ENCODE data around the gene SLC43A2. TPM values are rescaled to one million over a fixed set of nuclear protein-coding genes. Genes with fewer than 3 reads are reported as not detected.

The SLC43A2 gene
- total and polyA plus RNA-seq, 2 of the 13 experiments (the other 11 are each of a cell fraction or from before 2014, with no cell fraction given): 7.3 to 20.0 TPM

DNA sequence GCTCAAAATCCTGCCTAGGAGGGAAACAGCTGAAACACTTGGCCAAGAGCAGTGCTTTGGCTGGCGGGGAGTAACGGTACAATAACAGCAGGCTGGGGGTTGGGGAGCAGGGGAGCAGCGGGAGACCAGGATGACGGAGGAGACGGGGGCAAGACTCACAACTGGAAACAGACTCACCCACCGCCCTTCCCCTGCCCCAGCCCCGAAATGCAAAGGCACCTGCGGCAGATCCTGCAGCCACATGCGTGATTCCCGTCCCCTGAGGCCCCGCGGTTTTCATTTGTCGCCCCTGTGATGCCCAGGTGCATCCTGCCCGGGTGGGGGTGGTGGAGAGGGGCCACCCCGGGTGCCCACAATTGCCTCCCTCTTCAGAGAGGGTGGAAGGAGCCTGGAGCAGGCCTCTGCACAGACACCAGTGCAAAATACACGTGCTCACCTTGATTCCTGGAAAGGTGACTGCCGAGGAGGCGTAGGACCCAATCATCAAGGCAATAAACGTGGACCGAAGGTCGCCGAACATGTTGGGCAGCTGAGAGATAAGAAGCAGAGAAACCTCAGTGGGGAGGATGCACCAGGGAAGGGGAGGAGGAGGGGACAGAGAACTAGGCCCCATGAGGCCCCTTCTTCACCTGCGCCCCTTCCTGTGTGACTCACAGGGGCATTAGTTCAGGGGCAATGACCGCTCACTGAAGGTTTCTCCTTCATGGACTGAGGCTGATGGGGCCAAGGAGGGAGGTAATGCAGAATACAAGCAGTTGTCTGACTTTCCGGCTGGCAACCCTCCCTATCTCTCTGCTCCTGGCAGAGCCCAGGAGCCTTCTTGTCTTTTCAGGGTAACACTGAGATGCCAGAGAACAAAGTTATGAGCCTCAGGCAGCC, 35.6 kb downstream of the SLC43A2 start (continued):
- TF ChIP-seq SALL1 (CRISPR knock-in tag; IDR thresholded peaks at IDR 0.05) (peak; percentile 69), RFXANK (CRISPR knock-in tag; IDR thresholded peaks at IDR 0.05) (no peak), ZNF782 (CRISPR knock-in tag; IDR thresholded peaks at IDR 0.05; ENCODE audit: borderline replicate concordance) (no peak), GABPA (IDR thresholded peaks at IDR 0.05; ENCODE audit: low read depth, low read length) (no peak), GABPA (CRISPR knock-in tag; IDR thresholded peaks at IDR 0.05; ENCODE audit: low read depth) (peak; percentile 54), ZNF709 (CRISPR knock-in tag; IDR thresholded peaks at IDR 0.05) (no peak), ZNF44 (CRISPR knock-in tag; IDR thresholded peaks at IDR 0.05) (no peak), BCL3 (CRISPR knock-in tag; IDR thresholded peaks at IDR 0.05) (no peak), CCAR2 (optimal IDR thresholded peaks at IDR 0.05; ENCODE audit: low read depth, low read length) (no peak), ZNF552 (CRISPR knock-in tag; IDR thresholded peaks at IDR 0.05; ENCODE audit: borderline replicate concordance) (no peak), ERF (CRISPR knock-in tag; IDR thresholded peaks at IDR 0.05) (peak; percentile 43; the same call in 1 of the 2 replicates), ZNF501 (CRISPR knock-in tag; IDR thresholded peaks at IDR 0.05) (no peak), CHD4 (IDR thresholded peaks at IDR 0.05; ENCODE audit: borderline replicate concordance, low read length) (no peak), TBX2 (CRISPR knock-in tag; IDR thresholded peaks at IDR 0.05; ENCODE audit: borderline replicate concordance) (no peak)
- TF ChIP-seq, protein P1, sequence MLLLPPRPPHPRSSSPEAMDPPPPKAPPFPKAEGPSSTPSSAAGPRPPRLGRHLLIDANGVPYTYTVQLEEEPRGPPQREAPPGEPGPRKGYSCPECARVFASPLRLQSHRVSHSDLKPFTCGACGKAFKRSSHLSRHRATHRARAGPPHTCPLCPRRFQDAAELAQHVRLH (CRISPR knock-in tag; IDR thresholded peaks at IDR 0.05; ENCODE audit: borderline replicate concordance, low read depth): no peak
- TF ChIP-seq, protein P2, sequence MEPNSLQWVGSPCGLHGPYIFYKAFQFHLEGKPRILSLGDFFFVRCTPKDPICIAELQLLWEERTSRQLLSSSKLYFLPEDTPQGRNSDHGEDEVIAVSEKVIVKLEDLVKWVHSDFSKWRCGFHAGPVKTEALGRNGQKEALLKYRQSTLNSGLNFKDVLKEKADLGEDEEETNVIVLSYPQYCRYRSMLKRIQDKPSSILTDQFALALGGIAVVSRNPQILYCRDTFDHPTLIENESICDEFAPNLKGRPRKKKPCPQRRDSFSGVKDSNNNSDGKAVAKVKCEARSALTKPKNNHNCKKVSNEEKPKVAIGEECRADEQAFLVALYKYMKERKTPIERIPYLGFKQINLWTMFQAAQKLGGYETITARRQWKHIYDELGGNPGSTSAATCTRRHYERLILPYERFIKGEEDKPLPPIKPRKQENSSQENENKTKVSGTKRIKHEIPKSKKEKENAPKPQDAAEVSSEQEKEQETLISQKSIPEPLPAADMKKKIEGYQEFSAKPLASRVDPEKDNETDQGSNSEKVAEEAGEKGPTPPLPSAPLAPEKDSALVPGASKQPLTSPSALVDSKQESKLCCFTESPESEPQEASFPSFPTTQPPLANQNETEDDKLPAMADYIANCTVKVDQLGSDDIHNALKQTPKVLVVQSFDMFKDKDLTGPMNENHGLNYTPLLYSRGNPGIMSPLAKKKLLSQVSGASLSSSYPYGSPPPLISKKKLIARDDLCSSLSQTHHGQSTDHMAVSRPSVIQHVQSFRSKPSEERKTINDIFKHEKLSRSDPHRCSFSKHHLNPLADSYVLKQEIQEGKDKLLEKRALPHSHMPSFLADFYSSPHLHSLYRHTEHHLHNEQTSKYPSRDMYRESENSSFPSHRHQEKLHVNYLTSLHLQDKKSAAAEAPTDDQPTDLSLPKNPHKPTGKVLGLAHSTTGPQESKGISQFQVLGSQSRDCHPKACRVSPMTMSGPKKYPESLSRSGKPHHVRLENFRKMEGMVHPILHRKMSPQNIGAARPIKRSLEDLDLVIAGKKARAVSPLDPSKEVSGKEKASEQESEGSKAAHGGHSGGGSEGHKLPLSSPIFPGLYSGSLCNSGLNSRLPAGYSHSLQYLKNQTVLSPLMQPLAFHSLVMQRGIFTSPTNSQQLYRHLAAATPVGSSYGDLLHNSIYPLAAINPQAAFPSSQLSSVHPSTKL (CRISPR knock-in tag; IDR thresholded peaks at IDR 0.05): peak; percentile 80
- TF ChIP-seq, protein P3, sequence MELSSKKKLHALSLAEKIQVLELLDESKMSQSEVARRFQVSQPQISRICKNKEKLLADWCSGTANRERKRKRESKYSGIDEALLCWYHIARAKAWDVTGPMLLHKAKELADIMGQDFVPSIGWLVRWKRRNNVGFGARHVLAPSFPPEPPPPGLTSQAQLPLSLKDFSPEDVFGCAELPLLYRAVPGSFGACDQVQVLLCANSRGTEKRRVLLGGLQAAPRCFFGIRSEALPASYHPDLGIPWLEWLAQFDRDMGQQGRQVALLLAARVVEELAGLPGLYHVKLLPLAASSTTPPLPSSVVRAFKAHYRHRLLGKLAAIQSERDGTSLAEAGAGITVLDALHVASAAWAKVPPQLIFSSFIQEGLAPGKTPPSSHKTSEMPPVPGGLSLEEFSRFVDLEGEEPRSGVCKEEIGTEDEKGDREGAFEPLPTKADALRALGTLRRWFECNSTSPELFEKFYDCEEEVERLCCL (CRISPR knock-in tag; IDR thresholded peaks at IDR 0.05; ENCODE audit: borderline replicate concordance): no peak
- TF ChIP-seq, protein P4, sequence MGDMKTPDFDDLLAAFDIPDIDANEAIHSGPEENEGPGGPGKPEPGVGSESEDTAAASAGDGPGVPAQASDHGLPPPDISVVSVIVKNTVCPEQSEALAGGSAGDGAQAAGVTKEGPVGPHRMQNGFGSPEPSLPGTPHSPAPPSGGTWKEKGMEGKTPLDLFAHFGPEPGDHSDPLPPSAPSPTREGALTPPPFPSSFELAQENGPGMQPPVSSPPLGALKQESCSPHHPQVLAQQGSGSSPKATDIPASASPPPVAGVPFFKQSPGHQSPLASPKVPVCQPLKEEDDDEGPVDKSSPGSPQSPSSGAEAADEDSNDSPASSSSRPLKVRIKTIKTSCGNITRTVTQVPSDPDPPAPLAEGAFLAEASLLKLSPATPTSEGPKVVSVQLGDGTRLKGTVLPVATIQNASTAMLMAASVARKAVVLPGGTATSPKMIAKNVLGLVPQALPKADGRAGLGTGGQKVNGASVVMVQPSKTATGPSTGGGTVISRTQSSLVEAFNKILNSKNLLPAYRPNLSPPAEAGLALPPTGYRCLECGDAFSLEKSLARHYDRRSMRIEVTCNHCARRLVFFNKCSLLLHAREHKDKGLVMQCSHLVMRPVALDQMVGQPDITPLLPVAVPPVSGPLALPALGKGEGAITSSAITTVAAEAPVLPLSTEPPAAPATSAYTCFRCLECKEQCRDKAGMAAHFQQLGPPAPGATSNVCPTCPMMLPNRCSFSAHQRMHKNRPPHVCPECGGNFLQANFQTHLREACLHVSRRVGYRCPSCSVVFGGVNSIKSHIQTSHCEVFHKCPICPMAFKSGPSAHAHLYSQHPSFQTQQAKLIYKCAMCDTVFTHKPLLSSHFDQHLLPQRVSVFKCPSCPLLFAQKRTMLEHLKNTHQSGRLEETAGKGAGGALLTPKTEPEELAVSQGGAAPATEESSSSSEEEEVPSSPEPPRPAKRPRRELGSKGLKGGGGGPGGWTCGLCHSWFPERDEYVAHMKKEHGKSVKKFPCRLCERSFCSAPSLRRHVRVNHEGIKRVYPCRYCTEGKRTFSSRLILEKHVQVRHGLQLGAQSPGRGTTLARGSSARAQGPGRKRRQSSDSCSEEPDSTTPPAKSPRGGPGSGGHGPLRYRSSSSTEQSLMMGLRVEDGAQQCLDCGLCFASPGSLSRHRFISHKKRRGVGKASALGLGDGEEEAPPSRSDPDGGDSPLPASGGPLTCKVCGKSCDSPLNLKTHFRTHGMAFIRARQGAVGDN (CRISPR knock-in tag; IDR thresholded peaks at IDR 0.05): peak; percentile 90

All from HepG2 (cell line).